KMS-11 (cell line): Measurements from ENCODE around the gene TSPAN15.

ENCODE experiments used
- H2AFZ ChIP-seq: fragments of 200-600 bp; sonication (generic); 2 replicates; pipeline ENCODE4 v1.6.1; 2016; ENCODE audit warnings: antibody characterized with exemption, mixed run types, low read depth
- H3K27ac ChIP-seq: fragments of 200-600 bp; sonication (generic); 2 replicates; pipeline ENCODE4 v1.6.1; 2016; ENCODE audit warnings: mild to moderate bottlenecking, mixed run types
- H3K27me3 ChIP-seq: fragments of 200-600 bp; sonication (generic); 2 replicates; pipeline ENCODE4 v1.6.1; 2017; ENCODE audit warnings: mild to moderate bottlenecking, low read depth, mixed run types, moderate library complexity; ENCODE audit not compliant: insufficient read depth
- H3K36me3 ChIP-seq: fragments of 200-600 bp; sonication (generic); 2 replicates; pipeline ENCODE4 v1.6.1; 2017; ENCODE audit warnings: mild to moderate bottlenecking, mixed run types; ENCODE audit not compliant: insufficient read depth
- H3K4me1 ChIP-seq: fragments of 200-600 bp; sonication (generic); 2 replicates; pipeline ENCODE4 v1.6.1; 2016; ENCODE audit warnings: mild to moderate bottlenecking, low read depth, mixed run types; ENCODE audit not compliant: poor library complexity, severe bottlenecking
- H3K4me2 ChIP-seq: fragments of 200-600 bp; sonication (generic); 2 replicates; pipeline ENCODE4 v1.7.0; 2016; ENCODE audit warnings: mild to moderate bottlenecking, mixed run types
- H3K4me3 ChIP-seq: fragments of 200-600 bp; sonication (generic); IDR thresholded peaks from 2 replicates; pipeline ENCODE4 v1.6.1; 2017; ENCODE audit warnings: low read depth, low read length, mixed read lengths; ENCODE audit not compliant: insufficient read depth
- H3K79me2 ChIP-seq: fragments of 200-600 bp; sonication (generic); 2 replicates; pipeline ENCODE4 v1.6.1; 2016; ENCODE audit warnings: low read depth, mixed run types; ENCODE audit not compliant: insufficient read depth
- H3K9ac ChIP-seq: fragments of 200-600 bp; sonication (generic); 2 replicates; pipeline ENCODE4 v1.6.1; 2016; ENCODE audit warnings: mild to moderate bottlenecking, mixed run types
- H4K20me1 ChIP-seq: fragments of 200-600 bp; sonication (generic); 2 replicates; pipeline ENCODE4 v1.6.1; 2016; ENCODE audit warnings: mild to moderate bottlenecking, mixed run types; ENCODE audit not compliant: insufficient read depth
- CTCF ChIP-seq: fragments of 200-600 bp; sonication (generic); conservative IDR thresholded peaks from 2 replicates; pipeline ENCODE4 v1.6.1; 2017; ENCODE audit warnings: low read depth, mild to moderate bottlenecking, antibody characterized with exemption, low read length, moderate library complexity, mixed read lengths

Gene TSPAN15

GRCh38 chr10:69465457-69466157, 14.3 kb downstream of the TSPAN15 start:
- no peak overlapping the region for H3K9ac ChIP-seq
- H2AFZ ChIP-seq: no peak overlapping the region
- no peaks in the 10 kb centered on the region for H3K36me3 ChIP-seq
- no peak for TF ChIP-seq CTCF
- H3K79me2 ChIP-seq: no peaks in the 10 kb centered on the region
- H3K4me2 ChIP-seq: no peak overlapping the region
- no peak overlapping the region for H3K4me3 ChIP-seq
- peaks cover 8% of the 10 kb centered on the region for H3K4me1 ChIP-seq
- no peaks in the 10 kb centered on the region for H4K20me1 ChIP-seq
- H3K27ac ChIP-seq: no peak overlapping the region
- no peaks in the 10 kb centered on the region for H3K27me3 ChIP-seq

GRCh38 chr10:69466158-69466490, 14.9 kb downstream of the TSPAN15 start:
- no peaks in the 10 kb centered on the region for H3K79me2 ChIP-seq
- H3K9ac ChIP-seq: no peak overlapping the region
- no peak overlapping the region for H3K4me2 ChIP-seq

GRCh38 chr10:69466689-69467088, 15.4 kb downstream of the TSPAN15 start:
- H3K27ac ChIP-seq: no peak overlapping the region
- no peaks in the 10 kb centered on the region for H3K27me3 ChIP-seq
- H3K9ac ChIP-seq: no peak overlapping the region
- no peak for TF ChIP-seq CTCF
- no peaks in the 10 kb centered on the region for H4K20me1 ChIP-seq
- no peak overlapping the region for H3K4me3 ChIP-seq
- H3K36me3 ChIP-seq: no peaks in the 10 kb centered on the region
- H3K4me2 ChIP-seq: no peak overlapping the region
- peaks cover 11% of the 10 kb centered on the region for H3K4me1 ChIP-seq
- H2AFZ ChIP-seq: no peak overlapping the region
- H3K79me2 ChIP-seq: no peaks in the 10 kb centered on the region

More at GRCh38 chr10:69466158-69466490, 14.9 kb downstream of the TSPAN15 start:
- H3K4me3 ChIP-seq: no peak overlapping the region
- H3K27me3 ChIP-seq: no peaks in the 10 kb centered on the region
- H3K36me3 ChIP-seq: no peaks in the 10 kb centered on the region
- no peak overlapping the region for H2AFZ ChIP-seq
- H3K4me1 ChIP-seq: peaks cover 10% of the 10 kb centered on the region
- H4K20me1 ChIP-seq: no peaks in the 10 kb centered on the region
- TF ChIP-seq CTCF: no peak
- H3K27ac ChIP-seq: no peak overlapping the region

GRCh38 chr10:69467928-69468750, 16.9 kb downstream of the TSPAN15 start:
- H3K4me1 ChIP-seq: peaks cover 11% of the 10 kb centered on the region
- no peak overlapping the region for H3K4me2 ChIP-seq
- no peaks in the 10 kb centered on the region for H3K79me2 ChIP-seq

More at GRCh38 chr10:69467928-69468750, 16.9 kb downstream of the TSPAN15 start:
- Histone ChIP-seq H3K36me3 (no peaks in the 10 kb centered on the region), H4K20me1 (no peaks in the 10 kb centered on the region), H3K4me3 (no peak overlapping the region), H3K27ac (no peak overlapping the region), H3K9ac (no peak overlapping the region), H3K27me3 (no peaks in the 10 kb centered on the region), H2AFZ (no peak overlapping the region)
- TF ChIP-seq CTCF: no peak
